NB4 (cell line): ENCODE measurements around the gene WDR45B.

Experiments
- DNase-seq: peaks from one replicate; pipeline ENCODE4 v3.0.0; 2010; ENCODE audit warnings: low read depth
- H3K4me3 ChIP-seq: one replicate; pipeline ENCODE4 v1.5.1; 2011; ENCODE audit warnings: mild to moderate bottlenecking, low read depth, low read length, moderate library complexity
- CTCF ChIP-seq: IDR thresholded peaks from one replicate; pipeline ENCODE4 v1.5.1; 2012; ENCODE audit warnings: low read depth, low read length
- MAX ChIP-seq: IDR thresholded peaks from 2 replicates; pipeline ENCODE4 v1.6.1; 2011; ENCODE audit warnings: low read depth, low read length
- MYC ChIP-seq: IDR thresholded peaks from 2 replicates; pipeline ENCODE4 v1.6.1; 2011; ENCODE audit warnings: low read depth, low read length
- POLR2A ChIP-seq: IDR thresholded peaks from 2 replicates; pipeline ENCODE4 v1.6.1; 2011; ENCODE audit warnings: mild to moderate bottlenecking; ENCODE audit not compliant: insufficient read length; ENCODE audit errors: extremely low read depth

Gene WDR45B

GRCh38 chr17:82603981-82604448 is 44.2 kb downstream of the WDR45B start:
- peak; percentile 33 for DNase-seq
- H3K4me3 ChIP-seq = no peak overlapping the region
- TF ChIP-seq MYC (no peak; the same call in 1 of the 2 replicates), POLR2A (no peak), CTCF (no peak), MAX (peak; percentile 90)

- no peak overlapping the region for H3K4me3 ChIP-seq
- DNase-seq = no peak
- TF ChIP-seq POLR2A = no peak
Observed at GRCh38 chr17:82602986-82603710, 45.1 kb downstream of the WDR45B start.

GRCh38 chr17:82602487-82602886 is 45.8 kb downstream of the WDR45B start:
- no peak for TF ChIP-seq POLR2A
- no peak for TF ChIP-seq MYC
- no peak for TF ChIP-seq CTCF
- TF ChIP-seq MAX = no peak
- H3K4me3 ChIP-seq = no peak overlapping the region
- no peak for DNase-seq

- no peak for TF ChIP-seq MAX
- no peak for TF ChIP-seq POLR2A
- no peak for TF ChIP-seq CTCF
- no peak for TF ChIP-seq MYC
- DNase-seq = no peak
Observed at GRCh38 chr17:82601447-82602000, 46.7 kb downstream of the WDR45B start.

GRCh38 chr17:82600731-82601446 is 47.4 kb downstream of the WDR45B start:
- TF ChIP-seq POLR2A (no peak), MAX (no peak)
- no peak overlapping the region for H3K4me3 ChIP-seq
- DNase-seq = no peak

More at GRCh38 chr17:82601447-82602000, 46.7 kb downstream of the WDR45B start:
- no peak overlapping the region for H3K4me3 ChIP-seq

GRCh38 chr17:82599674-82600661 is 48.3 kb downstream of the WDR45B start:
- H3K4me3 ChIP-seq = no peak overlapping the region
- no peak for TF ChIP-seq MYC
- DNase-seq = no peak
